HepG2 (cell line): ENCODE measurements around the gene RANBP3. TPM values are rescaled to one million over a fixed set of nuclear protein-coding genes. Genes with fewer than 3 reads are reported as not detected.

ENCODE experiments used
- ARID4A ChIP-seq: sonication (generic); formaldehyde crosslinking; IDR thresholded peaks from 2 replicates; pipeline ENCODE4 v1.5.0; 2020; ENCODE audit warnings: mild to moderate bottlenecking, missing genetic modification reagents, borderline replicate concordance
- BCL3 ChIP-seq: sonication (generic); formaldehyde crosslinking; IDR thresholded peaks from 2 replicates; pipeline ENCODE4 v1.5.1; 2020; ENCODE audit warnings: mild to moderate bottlenecking, missing genetic modification reagents, moderate library complexity
- EED ChIP-seq: sonication (generic); formaldehyde crosslinking; IDR thresholded peaks from 2 replicates; pipeline ENCODE4 v1.5.0; 2020; ENCODE audit warnings: mild to moderate bottlenecking, missing genetic modification reagents
- GLMP ChIP-seq: sonication (generic); formaldehyde crosslinking; IDR thresholded peaks from 2 replicates; pipeline ENCODE4 v1.9.0; 2021; ENCODE audit warnings: missing genetic modification reagents, mild to moderate bottlenecking, borderline replicate concordance
- KLF12 ChIP-seq: sonication (generic); formaldehyde crosslinking; IDR thresholded peaks from 2 replicates; pipeline ENCODE4 v1.4.0; 2020; ENCODE audit warnings: missing genetic modification reagents, borderline replicate concordance
- LCORL ChIP-seq, 2 experiments: fragments of 450-650 bp in 1 of 2; sonication (generic) in 1 of 2; formaldehyde crosslinking in 1 of 2; IDR thresholded peaks; 2 replicates each; pipeline versions ENCODE4 v1.5.0 to v1.6.1; 2017 to 2020; ENCODE audit warnings: antibody characterized with exemption in 1 of 2, missing genetic modification reagents in 1 of 2
- NR0B2 ChIP-seq: sonication (generic); formaldehyde crosslinking; IDR thresholded peaks from 2 replicates; pipeline ENCODE4 v1.4.0; 2020; ENCODE audit warnings: mild to moderate bottlenecking, missing genetic modification reagents
- NR3C1 ChIP-seq: sonication (generic); formaldehyde crosslinking; IDR thresholded peaks from 2 replicates; pipeline ENCODE4 v1.4.0; 2020; ENCODE audit warnings: missing genetic modification reagents
- ZBTB4 ChIP-seq: sonication (generic); formaldehyde crosslinking; IDR thresholded peaks from 2 replicates; pipeline ENCODE4 v1.4.0; 2020; ENCODE audit warnings: missing genetic modification reagents, mild to moderate bottlenecking, borderline replicate concordance
- ZNF687 ChIP-seq: sonication (generic); formaldehyde crosslinking; IDR thresholded peaks from 2 replicates; pipeline ENCODE4 v1.5.1; 2020; ENCODE audit warnings: mild to moderate bottlenecking, missing genetic modification reagents, moderate library complexity
- polyA plus RNA-seq, 8 experiments: library from polyadenylated mRNA; depleted of rRNA in 3 of 8; stranded (reverse) in 7 of 8; unstranded in 1 of 8; fragments of >200 nt; fragmentation: Illumina TruSeq in 4 of 8; extraction: Trizol in 4 of 8; gene quantifications; 2 replicates each; pipeline versions ENCODE4 v1.2.1 to v1.2.3, GENCODE V29; 2011 to 2016; ENCODE audit warnings: low read depth in 4 of 8, missing spikeins in 1 of 8, mixed read lengths in 1 of 8; ENCODE audit not compliant: insufficient read depth in 1 of 8
- total RNA-seq, 5 experiments: library from RNA; depleted of rRNA; stranded (reverse); fragments of >200 nt; fragmentation: Illumina TruSeq; extraction: Trizol; gene quantifications; 2 replicates each; pipeline ENCODE4 v1.2.3, GENCODE V29; 2016; ENCODE audit warnings: low read depth in 1 of 5

RANBP3 gene
- total and polyA plus RNA-seq, 2 of the 13 experiments (the other 11 are each of a cell fraction or from before 2014, with no cell fraction given), result 39.5 to 149 TPM

- TF ChIP-seq ZNF687 (CRISPR knock-in tag) (peak; percentile 92), ZBTB4 (peak; percentile 73; the same call in 1 of the 2 replicates), NR3C1 (CRISPR knock-in tag) (no peak), GLMP (CRISPR knock-in tag) (no peak), NR0B2 (CRISPR knock-in tag) (no peak), LCORL (IDR thresholded peaks at IDR 0.05) (no peak), LCORL (CRISPR knock-in tag; IDR thresholded peaks at IDR 0.05) (peak; percentile 65), KLF12 (CRISPR knock-in tag) (no peak), EED (CRISPR knock-in tag) (no peak), ARID4A (CRISPR knock-in tag) (peak; percentile 44; the same call in 1 of the 2 replicates), BCL3 (CRISPR knock-in tag) (0 out of 2 replicates have a peak, but pooled peaks have one; percentile 44)
Observed at GRCh38 chr19:5960005-5961001, 17.6 kb downstream of the RANBP3 start (continued).
